ENCODE data around the gene DERA. TPM values are rescaled to one million over a fixed set of nuclear protein-coding genes. Genes with fewer than 3 reads are reported as not detected.

Gene DERA
- total and polyA plus RNA-seq, 9 of the 15 experiments (the other 6 are each of a cell fraction or from before 2014, with no cell fraction given), result 5.5 to 15.5 (median 7.8) TPM

DNA sequence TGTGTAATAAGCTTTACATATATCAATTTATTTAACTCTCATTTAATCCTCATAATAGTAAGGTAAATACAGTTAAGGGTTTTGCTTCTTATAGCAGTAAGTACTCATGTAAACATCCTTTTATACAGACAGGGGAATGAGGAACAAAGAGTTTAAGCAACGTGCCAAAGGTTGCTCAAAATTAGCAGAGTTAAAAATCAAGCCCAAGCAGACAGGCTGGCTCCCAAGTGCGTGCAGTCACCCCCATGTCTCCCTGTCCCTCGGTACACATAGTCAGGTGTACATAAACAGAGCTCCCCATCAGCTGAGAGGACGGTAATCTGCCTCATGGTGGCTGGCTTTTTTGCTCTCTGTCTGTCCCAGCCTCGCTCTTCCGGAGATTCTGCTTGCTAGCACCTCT lies 126.4 kb downstream of the DERA start (continued):
- TF ChIP-seq, protein P1, sequence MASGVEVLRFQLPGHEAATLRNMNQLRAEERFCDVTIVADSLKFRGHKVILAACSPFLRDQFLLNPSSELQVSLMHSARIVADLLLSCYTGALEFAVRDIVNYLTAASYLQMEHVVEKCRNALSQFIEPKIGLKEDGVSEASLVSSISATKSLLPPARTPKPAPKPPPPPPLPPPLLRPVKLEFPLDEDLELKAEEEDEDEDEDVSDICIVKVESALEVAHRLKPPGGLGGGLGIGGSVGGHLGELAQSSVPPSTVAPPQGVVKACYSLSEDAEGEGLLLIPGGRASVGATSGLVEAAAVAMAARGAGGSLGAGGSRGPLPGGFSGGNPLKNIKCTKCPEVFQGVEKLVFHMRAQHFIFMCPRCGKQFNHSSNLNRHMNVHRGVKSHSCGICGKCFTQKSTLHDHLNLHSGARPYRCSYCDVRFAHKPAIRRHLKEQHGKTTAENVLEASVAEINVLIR (CRISPR knock-in tag; IDR thresholded peaks at IDR 0.05), result no peak
- TF ChIP-seq HCFC1 (IDR thresholded peaks at IDR 0.05; ENCODE audit: low read depth, low read length) (no peak), FUS (optimal IDR thresholded peaks at IDR 0.05; ENCODE audit: low read depth, low read length) (no peak)
- TF ChIP-seq, protein P2, sequence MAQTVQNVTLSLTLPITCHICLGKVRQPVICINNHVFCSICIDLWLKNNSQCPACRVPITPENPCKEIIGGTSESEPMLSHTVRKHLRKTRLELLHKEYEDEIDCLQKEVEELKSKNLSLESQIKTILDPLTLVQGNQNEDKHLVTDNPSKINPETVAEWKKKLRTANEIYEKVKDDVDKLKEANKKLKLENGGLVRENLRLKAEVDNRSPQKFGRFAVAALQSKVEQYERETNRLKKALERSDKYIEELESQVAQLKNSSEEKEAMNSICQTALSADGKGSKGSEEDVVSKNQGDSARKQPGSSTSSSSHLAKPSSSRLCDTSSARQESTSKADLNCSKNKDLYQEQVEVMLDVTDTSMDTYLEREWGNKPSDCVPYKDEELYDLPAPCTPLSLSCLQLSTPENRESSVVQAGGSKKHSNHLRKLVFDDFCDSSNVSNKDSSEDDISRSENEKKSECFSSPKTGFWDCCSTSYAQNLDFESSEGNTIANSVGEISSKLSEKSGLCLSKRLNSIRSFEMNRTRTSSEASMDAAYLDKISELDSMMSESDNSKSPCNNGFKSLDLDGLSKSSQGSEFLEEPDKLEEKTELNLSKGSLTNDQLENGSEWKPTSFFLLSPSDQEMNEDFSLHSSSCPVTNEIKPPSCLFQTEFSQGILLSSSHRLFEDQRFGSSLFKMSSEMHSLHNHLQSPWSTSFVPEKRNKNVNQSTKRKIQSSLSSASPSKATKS (CRISPR knock-in tag; IDR thresholded peaks at IDR 0.05), result no peak
- TF ChIP-seq, protein P3, sequence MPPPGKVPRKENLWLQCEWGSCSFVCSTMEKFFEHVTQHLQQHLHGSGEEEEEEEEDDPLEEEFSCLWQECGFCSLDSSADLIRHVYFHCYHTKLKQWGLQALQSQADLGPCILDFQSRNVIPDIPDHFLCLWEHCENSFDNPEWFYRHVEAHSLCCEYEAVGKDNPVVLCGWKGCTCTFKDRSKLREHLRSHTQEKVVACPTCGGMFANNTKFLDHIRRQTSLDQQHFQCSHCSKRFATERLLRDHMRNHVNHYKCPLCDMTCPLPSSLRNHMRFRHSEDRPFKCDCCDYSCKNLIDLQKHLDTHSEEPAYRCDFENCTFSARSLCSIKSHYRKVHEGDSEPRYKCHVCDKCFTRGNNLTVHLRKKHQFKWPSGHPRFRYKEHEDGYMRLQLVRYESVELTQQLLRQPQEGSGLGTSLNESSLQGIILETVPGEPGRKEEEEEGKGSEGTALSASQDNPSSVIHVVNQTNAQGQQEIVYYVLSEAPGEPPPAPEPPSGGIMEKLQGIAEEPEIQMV (tag; conservative IDR thresholded peaks at IDR 0.05; ENCODE audit: low read depth), result no peak

DNA sequence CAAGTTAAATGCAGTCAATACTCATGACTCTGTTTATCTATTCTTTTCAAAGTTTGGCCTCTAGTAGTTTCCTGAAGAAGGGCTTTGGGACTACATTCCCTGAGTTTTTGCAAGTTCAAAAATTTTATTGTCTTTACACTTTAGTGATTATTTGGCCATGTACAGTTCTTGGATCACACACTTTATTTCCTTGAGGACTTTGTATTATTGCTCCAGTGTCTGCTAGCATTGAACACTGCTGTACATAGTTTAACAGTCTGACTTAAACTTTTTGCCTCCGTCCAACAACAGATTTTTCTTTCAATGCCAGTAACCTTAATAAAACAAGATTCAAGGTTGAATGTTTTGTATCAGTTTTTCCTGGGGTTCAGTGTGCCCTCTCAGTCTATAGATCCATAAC lies 132.3 kb downstream of the DERA start:
- no peaks in the 10 kb centered on the region for H4K20me1 ChIP-seq (replicated peaks; ENCODE audit: control insufficient read depth, insufficient read depth, low read length)
- no peak overlapping the region for H3K27ac ChIP-seq (ENCODE audit: extremely low read depth, low read depth, low read length)
- 0% methylated on average over 1 of the region's 1 CpG for WGBS (ENCODE audit: insufficient coverage, low coverage, missing lambda C conversion rate)
- no peak overlapping the region for H3K9ac ChIP-seq (ENCODE audit: insufficient read depth in 1 of 2, low read depth in 2 of 2, low read length in 2 of 2)
- no peaks in the 10 kb centered on the region for H3K79me2 ChIP-seq (ENCODE audit: control insufficient read depth, insufficient read depth, low read length)
- H3K4me1 ChIP-seq (replicated peaks in 1 of 2; ENCODE audit: control insufficient read depth in 2 of 2, insufficient read depth in 2 of 2, low read length in 2 of 2), result no peaks in the 10 kb centered on the region
- H3K9me1 ChIP-seq (ENCODE audit: control insufficient read depth, insufficient read depth, low read length), result no peaks in the 10 kb centered on the region
- CTCF ChIA-PET (ENCODE audit: low intra/inter-chr PET ratio), result no interaction called here
- DNase-seq (ENCODE audit: extremely low read depth in 1 of 4, low spot score in 3 of 4) (no peak), ATAC-seq (no peak), FAIRE-seq (no peak)
- H3K27me3 ChIP-seq (ENCODE audit: control insufficient read depth in 2 of 2, insufficient read depth in 2 of 2, low read length in 2 of 2), result no peaks in the 10 kb centered on the region
- no peak overlapping the region for H3K4me3 ChIP-seq
- BruUV-seq (replicated peaks), result no TSS peak
- no peak overlapping the region for H2AFZ ChIP-seq (ENCODE audit: low read depth, low read length)
- intact Hi-C loops (cut with micrococcal nuclease), result no loop called here
- POLR2A ChIA-PET, result no interaction called here
- H3K36me3 ChIP-seq (ENCODE audit: control insufficient read depth, insufficient read depth, low read length), result no peaks in the 10 kb centered on the region
- H3K4me2 ChIP-seq (ENCODE audit: insufficient read depth, low read length), result no peak overlapping the region
- no peaks in the 10 kb centered on the region for H3K9me3 ChIP-seq (replicated peaks; ENCODE audit: control insufficient read depth, insufficient read depth, low read depth, low read length)
- in situ Hi-C loops (cut with MboI), result no loop called here
- TF ChIP-seq XRCC3 (IDR thresholded peaks at IDR 0.05), result no peak
- TF ChIP-seq SMARCA5 (IDR thresholded peaks at IDR 0.05), result no peak
- no peak for TF ChIP-seq EGR1 (conservative IDR thresholded peaks at IDR 0.05)
- no peak for TF ChIP-seq ZNF695 (CRISPR knock-in tag; IDR thresholded peaks at IDR 0.05)
- TF ChIP-seq POLR2AphosphoS2 (IDR thresholded peaks at IDR 0.05; ENCODE audit: low read length), result no peak
- no peak for TF ChIP-seq TCF7L2 (IDR thresholded peaks at IDR 0.05; ENCODE audit: low read depth, low read length)
- TF ChIP-seq ZNF324 (CRISPR knock-in tag; IDR thresholded peaks at IDR 0.05), result no peak
- TF ChIP-seq, protein P4, sequence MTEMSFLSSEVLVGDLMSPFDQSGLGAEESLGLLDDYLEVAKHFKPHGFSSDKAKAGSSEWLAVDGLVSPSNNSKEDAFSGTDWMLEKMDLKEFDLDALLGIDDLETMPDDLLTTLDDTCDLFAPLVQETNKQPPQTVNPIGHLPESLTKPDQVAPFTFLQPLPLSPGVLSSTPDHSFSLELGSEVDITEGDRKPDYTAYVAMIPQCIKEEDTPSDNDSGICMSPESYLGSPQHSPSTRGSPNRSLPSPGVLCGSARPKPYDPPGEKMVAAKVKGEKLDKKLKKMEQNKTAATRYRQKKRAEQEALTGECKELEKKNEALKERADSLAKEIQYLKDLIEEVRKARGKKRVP (CRISPR knock-in tag; IDR thresholded peaks at IDR 0.05), result no peak
- no peak for TF ChIP-seq ZKSCAN8 (CRISPR knock-in tag; IDR thresholded peaks at IDR 0.05)
- TF ChIP-seq, protein P5, sequence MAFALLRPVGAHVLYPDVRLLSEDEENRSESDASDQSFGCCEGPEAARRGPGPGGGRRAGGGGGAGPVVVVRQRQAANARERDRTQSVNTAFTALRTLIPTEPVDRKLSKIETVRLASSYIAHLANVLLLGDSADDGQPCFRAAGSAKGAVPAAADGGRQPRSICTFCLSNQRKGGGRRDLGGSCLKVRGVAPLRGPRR (CRISPR knock-in tag; IDR thresholded peaks at IDR 0.05), result no peak
- TF ChIP-seq STAT5B (CRISPR knock-in tag; IDR thresholded peaks at IDR 0.05), result no peak

All from K562 (cell line).